GM19455 (cell line): ENCODE measurements around the gene ADSS1.
A peak's percentile ranks its signal among the peaks of the same experiment; 100 is the strongest.

ENCODE experiments used
- ATAC-seq: cut with Tn5 transposase; IDR thresholded peaks from one replicate; pipeline ENCODE4 v1.9.1; 2021; ENCODE audit not compliant: unreplicated experiment

Gene ADSS1

GRCh38 chr14:104766256-104766862 is 42.3 kb downstream of the ADSS1 start:
- no peak for ATAC-seq

GRCh38 chr14:104766863-104767633 is 43.0 kb downstream of the ADSS1 start:
- ATAC-seq, result no peak

- ATAC-seq, result no peak
Observed at GRCh38 chr14:104767634-104767918, 43.5 kb downstream of the ADSS1 start.

GRCh38 chr14:104768437-104769323 is 44.7 kb downstream of the ADSS1 start:
- ATAC-seq, result peak; percentile 72

DNA sequence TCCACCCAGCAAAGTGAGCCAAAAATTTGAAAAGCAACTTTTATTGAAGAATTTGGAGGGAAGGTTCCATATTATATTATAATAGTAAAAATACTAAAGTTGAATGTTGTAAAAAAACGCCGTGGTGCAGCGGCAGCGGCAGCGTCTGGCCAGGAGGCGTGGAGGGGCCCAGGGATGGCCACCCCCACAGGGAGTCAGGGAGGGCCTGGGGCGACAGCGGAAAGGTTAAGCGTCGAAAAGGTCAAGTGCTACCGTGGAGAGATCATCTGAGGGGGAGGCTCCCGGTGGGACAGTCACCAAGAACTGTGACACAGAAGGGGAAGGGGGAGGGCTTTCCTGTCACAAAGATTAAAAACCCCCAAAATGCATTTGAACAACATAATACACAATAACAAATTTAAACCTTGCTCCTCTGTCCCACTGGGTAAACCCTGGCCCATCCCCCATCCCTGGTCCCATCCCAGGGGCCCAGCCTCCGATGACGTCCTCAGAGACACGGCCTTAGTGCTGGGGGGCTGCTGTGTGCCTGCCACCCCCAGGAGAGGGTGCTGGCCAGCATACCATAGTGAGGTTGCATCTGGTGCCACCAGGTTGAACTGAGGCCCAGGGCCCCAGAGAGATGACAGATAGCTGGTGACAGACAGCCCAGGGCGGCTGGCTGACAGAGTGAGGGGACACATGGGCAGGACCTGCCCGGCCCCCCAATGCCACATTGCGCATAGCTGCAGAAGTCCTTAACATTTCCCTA is 45.5 kb downstream of the ADSS1 start:
- no peak for ATAC-seq

GRCh38 chr14:104770072-104770579 is 46.1 kb downstream of the ADSS1 start:
- ATAC-seq, result no peak

DNA sequence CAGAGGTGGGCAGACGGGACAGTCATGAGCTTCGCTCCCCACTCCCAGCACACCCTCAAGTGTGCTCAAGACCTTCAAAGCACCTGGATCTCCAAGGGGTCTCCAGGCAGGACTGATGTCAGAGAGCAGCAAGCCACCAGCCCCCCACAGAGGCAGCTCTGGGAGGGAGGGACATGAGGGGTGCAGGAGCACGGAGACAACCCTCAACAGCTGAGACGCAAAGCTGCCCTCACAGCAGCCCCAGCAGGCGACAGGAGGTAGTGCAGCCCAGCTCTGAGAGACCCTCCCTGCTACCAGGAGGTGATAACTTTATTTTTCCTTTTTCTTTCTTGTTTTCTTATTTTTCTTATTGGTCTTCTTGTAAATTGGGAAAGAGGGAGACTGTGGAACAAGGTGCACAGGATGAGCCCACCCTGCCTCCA is 46.8 kb downstream of the ADSS1 start:
- ATAC-seq, result no peak

DNA sequence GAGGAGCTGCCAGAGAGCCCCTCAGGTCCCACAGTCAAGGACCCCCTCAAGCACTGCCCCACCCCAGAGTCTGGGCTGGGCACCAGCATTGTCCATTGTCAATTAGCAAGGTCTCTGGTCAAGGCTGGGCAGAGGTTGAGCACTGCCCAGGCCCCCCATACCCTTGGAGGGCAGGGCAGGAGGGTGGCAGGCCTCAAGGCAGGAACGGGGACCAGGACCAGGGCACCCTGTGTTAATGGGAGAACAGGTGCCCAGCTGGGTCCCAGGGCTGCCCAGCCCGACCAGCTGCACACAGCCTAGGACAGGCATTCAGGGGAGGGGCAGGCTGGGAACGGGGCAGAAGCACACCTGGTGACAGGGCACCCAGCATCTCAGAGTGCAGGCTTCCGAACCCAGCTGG is 47.3 kb downstream of the ADSS1 start:
- no peak for ATAC-seq

DNA sequence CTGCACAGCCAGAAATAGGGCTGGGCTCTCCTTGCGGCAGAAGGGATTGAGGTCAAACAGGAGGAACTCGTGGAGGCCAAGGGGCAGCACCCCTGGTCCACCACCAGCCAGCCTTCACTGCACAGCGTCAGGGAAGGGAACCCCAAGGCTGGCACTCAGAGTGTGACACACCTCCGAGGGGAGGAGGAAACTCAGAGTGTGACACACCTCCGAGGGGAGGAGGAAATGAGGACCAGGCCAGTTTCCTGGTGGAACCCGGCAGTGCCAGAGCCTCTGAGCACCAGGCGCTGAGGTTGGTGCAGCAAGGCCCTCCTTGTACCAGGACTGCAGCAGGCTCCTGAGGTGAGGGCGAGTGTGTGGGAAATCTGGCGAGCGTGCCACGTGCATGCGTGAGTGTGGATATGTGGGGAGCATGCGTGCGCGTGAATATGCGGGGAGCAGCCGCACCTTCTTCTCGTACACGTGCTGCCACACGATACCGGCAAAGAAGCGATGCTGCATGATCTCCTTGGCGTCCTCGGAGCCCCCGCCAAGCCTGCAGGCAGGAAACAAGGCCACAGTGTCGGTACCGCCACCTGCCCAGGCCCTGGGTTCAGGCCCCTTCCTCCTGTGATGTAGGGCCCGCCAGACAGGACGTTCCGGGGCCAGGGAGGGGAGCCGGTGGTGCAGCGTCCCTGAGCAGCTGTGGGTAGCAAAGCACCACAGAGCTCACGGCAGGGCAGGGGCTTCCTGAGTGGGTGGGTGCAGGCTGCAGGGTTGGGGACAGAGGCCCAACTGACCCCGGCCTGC is 48.1 kb downstream of the ADSS1 start:
- no peak for ATAC-seq

DNA sequence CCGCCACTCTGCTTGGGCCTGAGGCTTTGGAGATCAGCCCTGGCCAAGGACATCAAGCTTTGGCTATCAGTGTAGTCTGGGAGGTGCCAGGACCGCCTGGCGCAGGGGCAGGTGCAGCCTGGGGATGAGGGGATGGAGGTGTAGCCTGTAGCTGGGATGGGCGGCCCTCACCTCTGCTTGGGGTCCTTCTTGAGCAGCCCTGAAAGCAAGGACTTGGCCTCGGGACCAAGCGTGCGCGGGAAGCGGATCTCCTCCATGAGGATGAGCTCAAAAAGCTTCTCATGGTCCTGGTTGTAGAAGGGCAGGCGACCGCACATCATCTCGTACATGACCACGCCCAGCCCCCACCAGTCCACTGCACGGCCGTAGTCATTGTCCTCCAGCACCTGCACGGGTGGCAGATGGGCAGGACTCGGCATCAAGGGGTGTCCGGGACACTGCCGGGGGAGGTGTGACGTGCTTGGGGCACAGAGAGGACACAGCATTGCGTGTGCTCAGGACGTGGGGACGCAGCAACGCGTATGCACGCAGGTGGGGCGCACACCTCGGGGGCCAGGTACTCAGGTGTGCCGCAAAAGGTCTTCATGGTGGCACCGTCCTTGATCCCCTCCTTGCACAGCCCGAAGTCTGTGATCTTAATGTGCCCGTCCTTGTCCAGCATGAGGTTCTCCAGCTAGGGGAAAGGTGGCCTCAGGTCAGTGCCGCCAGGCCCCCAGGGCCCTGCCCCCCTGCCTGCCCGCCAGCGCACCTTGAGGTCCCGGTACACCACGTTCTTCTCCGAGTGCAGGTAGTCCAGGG is 48.9 kb downstream of the ADSS1 start:
- no peak for ATAC-seq

GRCh38 chr14:104773505-104774452 is 49.8 kb downstream of the ADSS1 start:
- no peak for ATAC-seq

DNA sequence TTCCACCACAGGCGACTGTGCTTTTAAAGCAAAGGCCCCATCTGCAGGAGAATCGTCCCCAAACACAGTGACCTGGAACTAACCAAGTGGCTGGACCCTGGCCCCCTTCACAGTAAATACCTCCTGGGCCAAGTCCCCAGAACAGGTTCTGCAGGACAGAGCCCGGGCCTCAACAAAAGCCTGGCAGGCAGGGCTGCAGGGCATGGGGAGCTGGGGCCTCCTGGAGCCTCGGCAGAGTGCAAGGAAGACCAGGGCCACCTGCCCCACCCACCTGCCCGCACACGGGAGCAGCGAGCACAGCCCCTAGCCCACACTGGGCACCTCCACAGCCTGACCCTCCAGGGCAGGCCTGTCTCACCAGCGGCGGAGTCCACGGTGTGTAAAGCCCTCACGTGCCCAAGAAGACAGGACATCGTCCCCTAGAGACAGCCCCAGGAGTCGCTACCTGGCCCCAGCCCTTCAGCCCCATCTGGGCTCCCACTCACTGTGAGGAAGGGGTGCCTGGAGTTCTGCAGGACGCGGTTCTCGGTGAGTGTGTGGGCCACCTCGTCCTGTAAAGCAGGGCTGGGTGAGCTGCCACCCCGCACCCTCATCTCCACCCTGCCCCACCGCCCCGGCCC is 50.5 kb downstream of the ADSS1 start:
- ATAC-seq, result no peak

DNA sequence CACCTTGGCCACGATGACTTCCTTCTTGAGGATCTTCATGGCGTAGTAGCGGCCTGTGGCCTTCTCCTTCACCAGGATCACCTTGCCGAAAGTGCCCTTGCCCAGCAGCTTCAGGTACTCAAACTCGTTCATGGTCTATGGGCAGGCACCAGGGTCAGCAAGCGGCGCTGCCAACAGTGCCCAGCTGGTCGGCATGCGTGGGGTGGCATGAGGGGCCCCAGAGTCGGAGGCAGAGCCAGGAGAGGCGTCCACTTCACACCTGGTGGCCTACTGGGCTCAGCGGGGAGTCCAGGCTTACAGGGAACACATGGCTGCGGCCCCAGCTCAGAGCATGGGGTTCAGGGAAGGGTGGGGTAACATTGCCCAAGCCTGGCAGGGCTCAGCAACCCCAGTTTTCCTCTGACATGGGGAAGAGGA is 51.1 kb downstream of the ADSS1 start:
- ATAC-seq, result no peak

GRCh38 chr14:104776481-104776880 is 52.5 kb downstream of the ADSS1 start:
- no peak for ATAC-seq

DNA sequence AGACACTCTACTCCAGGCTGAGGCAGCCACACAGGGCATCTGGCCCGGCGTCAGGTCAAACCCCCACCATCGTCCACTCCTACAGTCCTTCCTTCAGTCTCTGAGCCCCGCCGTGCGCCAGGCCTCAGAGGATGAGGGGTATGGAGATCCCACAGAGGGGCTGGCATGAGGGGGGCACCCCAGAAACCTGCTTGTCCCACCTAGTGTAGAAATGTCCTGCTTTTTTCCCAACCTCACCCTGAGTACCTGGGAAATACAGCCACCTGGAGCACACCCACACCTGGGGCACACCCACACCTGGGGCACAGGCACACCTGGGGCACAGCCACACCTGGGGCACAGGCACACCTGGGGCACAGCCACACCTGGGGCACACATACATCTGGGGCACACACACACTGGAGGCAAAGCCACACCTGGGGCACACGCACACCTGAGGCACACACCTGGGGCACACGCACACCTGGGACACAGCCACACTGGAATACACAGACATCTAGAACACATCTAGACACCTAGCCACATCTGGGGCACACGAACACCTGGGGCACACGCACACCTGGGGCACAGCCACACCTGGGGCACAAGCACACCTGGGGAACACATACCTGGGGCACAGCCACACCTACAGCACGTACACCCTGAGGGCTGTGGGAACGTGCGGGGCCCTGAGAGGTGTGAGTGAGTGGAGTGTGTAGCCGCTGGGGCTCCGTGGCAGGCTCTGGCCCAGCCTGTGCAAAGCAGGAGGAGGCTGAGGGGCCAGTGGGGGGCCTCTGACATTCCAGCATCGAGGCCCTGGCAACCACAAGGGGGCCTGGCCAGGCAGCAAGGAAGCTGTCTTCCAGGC is 53.2 kb downstream of the ADSS1 start:
- ATAC-seq, result no peak

DNA sequence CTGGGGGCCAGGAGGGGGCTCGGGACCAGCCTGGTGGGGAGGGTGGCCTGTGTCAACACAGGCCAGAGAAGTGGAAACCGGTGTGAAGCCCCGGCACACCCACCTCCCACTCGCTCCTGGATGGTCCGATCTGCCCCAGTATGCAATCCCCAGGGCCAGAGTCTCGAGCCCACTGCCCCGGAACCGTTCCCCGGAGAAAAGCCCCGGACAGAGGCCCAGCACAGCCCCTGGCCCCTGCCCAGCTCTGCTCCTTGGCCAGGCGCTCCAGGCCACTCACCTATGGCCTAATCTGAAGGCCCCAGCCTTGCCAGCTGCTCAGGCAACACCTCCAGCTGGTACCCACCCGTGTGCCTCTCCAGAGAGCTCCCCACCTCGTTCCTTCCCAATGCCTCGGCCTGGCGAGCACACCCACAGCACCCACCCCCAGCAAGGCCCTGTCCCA is 53.8 kb downstream of the ADSS1 start:
- no peak for ATAC-seq
